Measurements from ENCODE around the gene OSBPL1A.

The OSBPL1A gene

GRCh38 chr18:24115628-24116027 is 282.0 kb downstream of the OSBPL1A start:
- no peak for DNase-seq

- no peak for DNase-seq
These were observed 282.6 kb downstream of the OSBPL1A start for GRCh38 chr18:24114924-24115549.

GRCh38 chr18:24112874-24113615 is 284.6 kb downstream of the OSBPL1A start:
- DNase-seq = no peak

GRCh38 chr18:24112464-24112863 is 285.2 kb downstream of the OSBPL1A start:
- DNase-seq = no peak

Data from activated CD8-positive, alpha-beta memory T cell treated with anti-CD3 and anti-CD28 coated beads, Interleukin-2, amount 50 U/mL, for 48 hours (primary cell).